HG02973 (cell line): ENCODE data around the gene ASIC4.

Experiments used
- ATAC-seq: cut with Tn5 transposase; IDR thresholded peaks from one replicate; pipeline ENCODE4 v1.9.1; 2021; ENCODE audit warnings: moderate library complexity; ENCODE audit not compliant: unreplicated experiment

ASIC4 gene

DNA sequence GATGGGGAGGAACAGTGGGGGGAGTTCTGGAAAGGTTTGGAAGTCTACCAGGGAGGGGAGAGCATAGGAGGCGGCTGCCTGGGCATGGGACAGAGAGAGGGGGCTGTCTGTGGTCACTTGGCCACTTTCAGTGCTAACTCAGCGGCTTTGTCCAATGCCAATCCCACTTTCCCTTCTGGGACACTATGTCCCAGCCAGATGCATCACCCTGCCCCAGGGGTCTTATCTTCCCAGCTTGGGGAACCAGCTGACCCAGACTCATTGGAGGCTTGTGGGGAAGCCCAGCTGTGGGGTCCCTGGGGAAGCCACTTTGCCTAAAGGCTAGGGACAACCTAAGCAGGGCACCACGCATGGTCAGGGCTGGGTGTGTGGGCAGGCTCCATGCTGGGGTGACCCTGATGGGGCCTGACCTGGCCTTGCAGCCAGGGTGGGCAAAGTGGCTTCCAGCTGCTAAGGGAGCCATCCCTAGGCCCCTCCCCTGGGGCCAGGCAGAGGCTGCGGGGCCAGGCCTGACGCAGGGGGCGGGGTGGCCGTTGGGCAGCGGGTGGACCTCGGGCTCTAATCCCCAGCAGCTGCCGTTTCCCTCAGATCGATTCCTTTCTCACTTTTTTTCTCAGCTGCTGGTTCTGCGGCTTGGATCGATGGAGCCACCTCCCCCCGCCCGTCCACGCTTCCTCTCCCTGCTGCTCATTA, 1.6 kb upstream of the ASIC4 start:
- no peak for ATAC-seq

DNA sequence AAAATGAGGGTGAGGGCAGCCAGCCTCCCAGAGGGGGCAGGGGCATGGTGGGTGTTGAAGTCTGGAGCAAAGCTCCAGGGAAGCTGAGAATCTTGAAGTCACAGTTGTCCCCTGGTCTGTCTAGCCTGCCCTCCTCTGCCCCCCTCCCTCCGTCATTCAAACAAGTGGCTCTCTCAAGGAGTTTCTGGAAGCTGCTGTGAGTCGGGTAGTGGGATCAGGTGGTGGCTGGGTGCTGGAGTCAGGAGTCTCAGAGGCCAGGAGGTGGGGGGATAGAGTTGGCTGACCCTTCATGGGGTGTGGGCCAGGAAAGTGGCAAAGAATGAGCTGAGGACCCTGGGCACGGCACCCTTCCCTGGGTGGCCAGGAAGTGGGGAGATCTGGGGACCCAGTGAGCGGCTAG, 495 bp upstream of the ASIC4 start:
- ATAC-seq: no peak

DNA sequence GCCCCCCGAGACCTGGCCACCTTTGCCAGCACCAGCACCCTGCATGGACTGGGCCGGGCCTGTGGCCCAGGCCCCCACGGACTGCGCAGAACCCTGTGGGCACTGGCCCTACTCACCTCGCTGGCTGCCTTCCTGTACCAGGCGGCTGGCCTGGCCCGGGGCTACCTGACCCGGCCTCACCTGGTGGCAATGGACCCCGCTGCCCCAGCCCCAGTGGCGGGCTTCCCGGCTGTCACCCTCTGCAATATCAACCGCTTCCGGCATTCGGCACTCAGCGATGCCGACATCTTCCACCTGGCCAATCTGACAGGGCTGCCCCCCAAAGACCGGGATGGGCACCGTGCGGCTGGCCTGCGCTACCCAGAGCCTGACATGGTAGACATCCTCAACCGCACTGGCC, 554 bp downstream of the ASIC4 start:
- no peak for ATAC-seq

DNA sequence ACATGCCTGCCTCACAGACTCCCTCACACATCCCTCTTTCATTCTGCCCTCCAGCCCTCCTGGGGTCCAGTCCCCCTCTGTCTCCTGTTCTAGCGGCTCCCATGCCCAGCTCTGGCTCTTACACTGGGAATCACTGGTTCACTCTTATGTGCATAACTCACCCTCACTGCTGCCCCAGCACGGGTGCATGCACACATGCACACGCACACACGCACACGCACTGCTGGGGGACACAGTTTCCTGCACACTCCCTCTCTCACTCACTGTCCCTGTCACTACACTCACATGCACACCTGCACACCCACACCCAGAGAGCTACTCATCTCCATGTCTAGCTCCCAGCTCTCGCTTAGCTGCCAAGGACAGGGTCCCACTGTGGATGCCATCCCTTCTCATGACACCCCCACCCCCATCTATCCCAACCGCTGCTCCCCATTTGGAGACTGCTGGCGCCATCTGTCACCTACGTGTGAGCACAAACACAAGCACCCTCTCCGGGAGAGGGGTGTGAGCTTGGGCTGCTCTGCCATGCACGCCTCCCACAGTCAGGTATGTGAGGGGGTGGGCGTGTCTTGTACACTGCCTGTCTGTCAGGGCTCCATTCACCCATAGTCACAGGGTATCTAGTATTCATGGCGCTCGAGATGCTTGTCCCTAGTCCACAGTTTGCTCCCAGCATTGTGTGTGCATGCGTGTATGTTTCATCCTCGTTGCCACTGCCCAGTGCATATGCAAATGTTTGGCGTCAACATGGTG, 1.8 kb downstream of the ASIC4 start:
- no peak for ATAC-seq

DNA sequence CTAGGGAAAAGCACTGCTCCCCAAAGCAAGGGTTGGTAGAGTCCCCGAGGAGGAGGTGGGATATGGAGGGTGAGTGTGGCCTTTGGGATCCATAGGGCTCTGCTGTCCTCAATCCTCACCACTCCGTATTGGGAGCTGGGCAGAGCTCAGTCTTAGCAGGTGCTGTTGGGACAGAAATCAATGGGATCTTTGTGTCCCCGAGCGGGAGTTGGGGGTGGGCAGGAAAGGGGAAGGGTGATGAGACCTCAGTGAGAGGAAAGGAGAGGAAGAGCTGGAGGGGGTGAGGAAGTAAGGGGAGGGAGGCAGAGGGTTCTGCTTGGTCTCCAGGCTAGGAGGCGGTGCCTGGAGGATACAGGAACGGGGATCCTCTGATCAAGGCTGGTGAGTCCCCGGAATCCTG, 2.6 kb downstream of the ASIC4 start:
- ATAC-seq: no peak

DNA sequence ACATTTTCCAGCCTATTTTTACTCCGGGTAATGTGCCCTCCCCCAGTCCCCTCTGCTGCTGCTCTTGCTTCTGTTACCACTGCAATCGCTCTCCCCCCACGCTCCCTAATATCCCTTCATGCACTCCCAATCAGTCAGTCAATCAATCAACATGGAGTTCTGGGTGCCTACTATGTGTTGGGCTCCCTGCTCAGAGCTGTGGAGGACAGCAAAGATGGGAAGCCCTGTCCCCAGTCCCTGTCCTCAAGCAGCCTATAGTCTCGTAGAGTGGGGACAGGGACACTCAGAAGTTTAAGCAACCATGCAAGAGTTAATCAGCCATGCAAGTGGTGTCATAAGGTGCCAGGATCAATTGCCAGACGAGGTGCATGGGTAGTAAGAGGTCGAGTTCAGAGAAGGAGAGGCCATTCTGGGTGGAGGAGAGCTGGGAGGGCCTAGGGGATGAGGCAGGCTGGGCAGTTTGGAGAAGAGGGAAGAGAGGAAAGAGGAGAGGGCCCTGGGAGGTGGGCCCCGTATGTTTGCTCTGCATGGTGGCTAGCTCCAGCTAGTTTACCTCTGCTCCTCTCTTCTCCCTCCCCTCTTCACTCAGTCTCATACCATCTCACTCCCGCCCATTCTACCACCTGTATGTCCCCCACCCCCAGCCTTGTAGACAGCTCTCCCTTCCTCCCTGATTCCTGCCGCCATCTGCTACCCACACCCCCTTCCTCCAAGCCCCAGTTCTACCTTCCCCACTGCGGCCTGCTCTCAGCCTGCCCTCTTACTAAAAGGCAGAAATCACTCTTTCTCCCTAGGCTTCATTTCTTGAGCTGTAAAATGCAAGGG, 3.9 kb downstream of the ASIC4 start:
- no peak for ATAC-seq

DNA sequence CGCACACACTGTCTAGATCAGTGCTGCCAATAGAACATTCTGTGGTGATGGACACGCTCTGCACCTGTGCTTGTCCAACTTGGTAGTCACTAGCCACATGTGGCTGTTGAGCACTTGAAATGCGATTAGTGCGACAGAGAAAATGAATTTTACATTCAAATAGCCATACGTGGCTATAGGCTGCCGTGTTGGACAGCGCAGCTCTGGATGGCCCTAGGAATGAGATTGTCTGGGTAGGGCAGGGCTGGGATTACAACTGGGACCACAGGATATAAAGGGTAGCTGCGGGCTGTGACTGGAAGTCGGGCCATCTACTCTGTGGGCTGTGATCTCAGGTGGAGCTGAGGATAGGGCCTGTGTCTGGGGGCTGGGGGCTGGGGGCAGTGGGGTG, 5.2 kb downstream of the ASIC4 start:
- ATAC-seq: no peak

- no peak for ATAC-seq
Observed at GRCh38 chr2:219520079-219520478, 5.8 kb downstream of the ASIC4 start.

GRCh38 chr2:219521066-219521880, 7.0 kb downstream of the ASIC4 start:
- no peak for ATAC-seq

DNA sequence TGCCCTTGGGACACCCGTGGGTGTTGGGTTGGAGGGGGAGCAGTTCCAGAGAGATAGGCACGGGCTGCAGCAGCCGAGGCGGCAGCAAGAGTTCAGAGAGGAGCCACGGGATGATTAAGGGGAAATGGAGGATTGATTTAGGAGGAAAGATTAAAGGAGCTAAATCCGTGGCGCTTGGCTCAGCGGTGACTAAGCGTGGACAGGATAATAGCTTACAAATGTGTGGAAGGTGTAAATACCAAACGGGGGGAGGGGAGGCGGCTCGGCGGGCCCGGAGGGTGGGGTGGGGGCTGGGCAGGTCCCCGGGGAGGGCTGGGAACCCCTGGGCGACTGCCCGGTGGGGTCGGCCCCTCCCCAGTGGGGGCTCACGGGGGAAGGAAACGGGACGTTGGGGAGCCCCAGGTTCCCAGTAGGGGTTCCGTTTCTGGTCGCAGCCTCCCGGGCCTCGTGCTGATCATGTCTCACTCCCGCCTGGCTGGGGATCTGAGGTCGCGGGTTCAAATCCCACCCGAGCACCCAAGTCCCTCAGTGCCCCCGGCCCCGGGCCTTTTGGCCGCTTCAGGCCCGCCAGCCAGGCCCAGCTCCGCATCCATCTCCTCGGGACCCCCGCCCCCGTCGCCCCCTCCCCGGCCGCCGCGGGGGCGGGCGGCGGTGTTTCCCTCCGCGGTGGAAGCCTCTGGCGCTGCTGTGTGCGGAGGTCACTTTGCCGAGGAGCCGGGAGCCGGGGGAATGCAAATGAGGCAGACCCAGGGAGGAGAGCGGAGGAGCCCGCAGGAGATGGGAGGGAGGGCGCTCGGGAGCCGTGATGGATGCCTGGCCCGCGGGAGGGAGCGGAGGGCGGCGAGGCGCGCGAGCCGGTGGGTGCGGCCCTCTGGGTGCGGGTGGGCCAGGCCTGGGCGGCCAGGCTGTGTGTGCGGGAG, 8.1 kb downstream of the ASIC4 start:
- ATAC-seq: no peak

DNA sequence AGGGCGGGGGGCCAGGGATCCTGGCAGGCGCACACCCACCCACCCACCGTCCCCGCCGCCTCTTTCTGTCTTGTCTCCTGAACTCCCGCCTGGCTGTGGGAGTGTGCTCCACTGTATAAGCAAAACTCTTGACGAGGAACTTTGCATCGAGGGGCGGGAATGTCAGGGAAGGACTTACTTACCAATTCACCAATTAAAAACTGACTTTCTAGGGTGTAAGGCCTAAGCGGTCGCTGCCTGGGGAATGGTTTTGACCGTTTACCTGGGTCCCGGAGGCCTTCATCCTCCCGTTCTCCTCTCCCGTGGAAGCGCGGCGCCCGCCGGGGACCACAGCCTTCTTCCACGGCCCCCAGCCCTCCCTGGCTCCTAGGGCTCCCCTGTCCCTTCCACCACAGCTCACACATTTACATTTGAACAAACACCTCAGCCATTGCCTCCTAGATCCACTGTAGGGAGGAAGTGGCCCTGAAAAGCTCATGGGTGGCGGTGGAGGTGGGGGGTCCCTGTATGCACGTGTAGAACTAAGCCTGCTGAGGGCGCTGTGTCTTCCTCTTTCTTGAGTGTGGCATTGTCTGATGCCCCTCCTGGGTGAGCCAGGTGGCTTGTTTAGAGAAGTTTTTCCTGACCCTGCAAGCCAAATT, 8.9 kb downstream of the ASIC4 start:
- no peak for ATAC-seq

DNA sequence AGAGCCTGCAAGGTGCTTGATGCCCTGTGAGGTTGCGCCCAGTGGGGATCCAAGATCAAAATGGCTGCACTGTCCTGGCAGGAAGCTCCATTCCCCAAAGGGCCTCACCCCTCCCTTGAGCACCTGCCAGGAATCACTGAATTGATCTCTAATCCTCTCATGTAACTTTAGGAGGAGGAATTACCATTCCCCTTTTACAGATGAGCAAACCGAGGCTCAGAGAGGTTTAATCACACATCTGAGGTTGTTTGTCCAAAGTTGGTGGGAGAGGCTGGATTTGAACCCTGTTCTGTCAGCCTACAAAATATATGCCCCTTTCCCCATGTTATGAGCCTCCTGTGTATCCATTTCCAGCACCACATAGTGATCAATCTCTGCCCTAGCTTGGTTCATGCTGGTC, 10.5 kb downstream of the ASIC4 start:
- ATAC-seq: no peak

- ATAC-seq: no peak
Observed at GRCh38 chr2:219525533-219526232, 11.4 kb downstream of the ASIC4 start.

DNA sequence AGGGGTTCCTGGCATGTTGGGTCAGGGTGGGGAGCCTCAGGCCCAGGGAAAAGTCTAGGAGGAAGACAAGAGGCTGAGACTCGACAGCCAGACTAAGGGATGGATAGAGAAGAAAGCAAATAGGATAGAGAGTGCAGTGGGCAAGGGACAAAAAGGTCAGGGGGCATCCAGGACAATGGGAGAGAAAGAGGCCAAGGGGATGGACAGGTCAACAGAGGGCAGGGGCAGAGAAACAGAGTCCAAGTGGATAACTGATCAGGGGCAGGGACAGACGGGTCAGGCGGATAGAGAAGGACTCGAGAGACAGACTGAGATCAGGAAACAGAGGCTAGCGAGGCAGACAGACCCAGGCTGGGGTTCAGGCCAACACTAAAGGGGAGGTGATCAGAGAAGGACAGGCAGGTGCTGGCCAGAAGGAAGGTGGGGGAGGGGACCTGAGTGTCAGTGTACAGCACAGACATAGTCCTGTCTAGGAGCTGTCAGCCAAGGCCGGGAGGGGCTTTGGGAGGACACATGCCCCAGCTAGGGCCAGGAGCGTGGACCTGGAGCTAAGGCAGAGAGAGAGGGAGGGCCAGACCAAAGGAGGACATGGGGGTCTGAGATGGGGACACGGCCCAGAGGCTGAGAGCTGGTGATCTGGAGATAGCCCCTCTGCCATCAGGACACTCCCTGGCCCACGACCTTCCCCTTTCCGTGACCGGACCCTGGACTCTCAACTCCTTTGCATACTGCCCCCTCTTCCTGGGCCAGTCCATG, 12.2 kb downstream of the ASIC4 start:
- no peak for ATAC-seq

GRCh38 chr2:219527076-219527394, 12.8 kb downstream of the ASIC4 start:
- no peak for ATAC-seq

- no peak for ATAC-seq
Observed at GRCh38 chr2:219527472-219527871, 13.2 kb downstream of the ASIC4 start.

- peak; percentile 85 for ATAC-seq
Observed at GRCh38 chr2:219530048-219530963, 16.0 kb downstream of the ASIC4 start.
